ENCODE results near the gene MMEL1.

Gene MMEL1

GRCh38 chr1:2590233-2591141 is 42.3 kb downstream of the MMEL1 start:
- no peak for DNase-seq

- no peak for DNase-seq
These were observed 43.2 kb downstream of the MMEL1 start for GRCh38 chr1:2589431-2590232.

GRCh38 chr1:2588661-2589430 is 44.0 kb downstream of the MMEL1 start:
- DNase-seq = no peak

GRCh38 chr1:2587860-2588571 is 44.8 kb downstream of the MMEL1 start:
- DNase-seq = no peak

GRCh38 chr1:2587071-2587859 is 45.6 kb downstream of the MMEL1 start:
- no peak for DNase-seq

- peak; percentile 99 to 100 for DNase-seq
These were observed 46.4 kb downstream of the MMEL1 start, which contains the start of gene PRXL2B for GRCh38 chr1:2586154-2587070. PRXL2B (plus strand) TSS chr1:2586777; CDS start chr1:2586886, 109 bp downstream.

GRCh38 chr1:2585318-2586092 is 47.3 kb downstream of the MMEL1 start:
- peak; percentile 42 to 51 for DNase-seq

- no peak for DNase-seq
These were observed 48.0 kb downstream of the MMEL1 start for GRCh38 chr1:2584686-2585317.

- DNase-seq = no peak
These were observed 48.9 kb downstream of the MMEL1 start for GRCh38 chr1:2583871-2584351.

- no peak for DNase-seq
These were observed 49.5 kb downstream of the MMEL1 start for GRCh38 chr1:2583331-2583791.

- DNase-seq = no peak
These were observed 50.4 kb downstream of the MMEL1 start for GRCh38 chr1:2582391-2582790.

GRCh38 chr1:2580691-2581090 is 52.1 kb downstream of the MMEL1 start:
- no peak for DNase-seq

GRCh38 chr1:2578758-2579118 is 54.1 kb downstream of the MMEL1 start:
- DNase-seq = no peak

- DNase-seq = peak; percentile 32 to 41
These were observed 55.2 kb downstream of the MMEL1 start for GRCh38 chr1:2577565-2578075.

- no peak for DNase-seq
These were observed 56.8 kb downstream of the MMEL1 start for GRCh38 chr1:2575801-2576663.

- DNase-seq = no peak
These were observed 58.5 kb downstream of the MMEL1 start for GRCh38 chr1:2574350-2574749.

GRCh38 chr1:2573250-2573920 is 59.4 kb downstream of the MMEL1 start:
- DNase-seq = no peak
